GM19023 (cell line): ENCODE results near the gene AGXT.

ENCODE experiments used
- ATAC-seq: cut with Tn5 transposase; IDR thresholded peaks from one replicate; pipeline ENCODE4 v1.9.1; 2021; ENCODE audit warnings: mild to moderate bottlenecking, moderate library complexity; ENCODE audit not compliant: unreplicated experiment

The AGXT gene

DNA sequence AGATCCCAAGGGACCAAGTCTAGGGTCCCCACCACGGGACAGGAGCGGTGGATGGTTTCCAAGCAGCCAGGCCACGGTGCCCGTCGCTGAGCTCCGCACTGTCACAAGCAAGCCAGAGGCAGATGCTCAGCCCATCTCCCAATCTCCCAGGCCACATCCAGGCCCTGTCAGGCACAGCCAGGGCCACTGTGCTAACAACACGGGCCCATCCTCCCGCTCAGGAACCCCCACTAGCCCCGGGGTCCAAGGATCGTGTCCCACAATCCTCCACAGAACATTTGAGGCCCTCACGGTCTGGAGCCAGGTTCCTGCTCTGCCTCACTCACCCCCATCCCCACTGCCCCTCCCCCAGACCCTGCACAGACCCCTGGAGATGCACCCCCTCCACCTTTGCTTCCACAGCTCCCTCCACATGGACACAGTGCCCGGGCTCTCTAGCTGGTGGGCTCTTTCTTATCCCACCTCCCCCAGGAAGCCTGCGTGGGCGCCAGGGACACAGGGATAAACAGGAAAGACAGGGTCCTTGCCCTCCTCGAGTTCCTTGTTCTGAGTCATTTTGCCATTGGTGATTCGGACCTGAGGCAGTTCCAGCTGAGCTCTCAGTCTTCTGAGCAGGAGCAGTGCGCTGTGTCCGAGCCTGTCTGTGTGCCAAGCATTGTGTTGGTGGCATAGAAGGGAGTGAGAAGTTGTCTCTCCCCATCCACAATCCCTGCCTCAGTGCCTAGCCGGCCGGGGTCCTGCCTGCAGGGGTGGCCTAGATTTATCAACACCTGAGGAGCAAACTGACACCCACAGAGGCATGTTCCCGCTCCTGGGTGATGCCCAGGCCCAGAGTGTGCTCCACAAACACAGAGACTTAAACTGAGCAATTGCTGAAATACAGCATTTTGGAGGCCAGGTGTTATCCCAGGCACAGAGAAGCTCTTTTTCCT is 44.5 kb downstream of the AGXT start:
- ATAC-seq = no peak

DNA sequence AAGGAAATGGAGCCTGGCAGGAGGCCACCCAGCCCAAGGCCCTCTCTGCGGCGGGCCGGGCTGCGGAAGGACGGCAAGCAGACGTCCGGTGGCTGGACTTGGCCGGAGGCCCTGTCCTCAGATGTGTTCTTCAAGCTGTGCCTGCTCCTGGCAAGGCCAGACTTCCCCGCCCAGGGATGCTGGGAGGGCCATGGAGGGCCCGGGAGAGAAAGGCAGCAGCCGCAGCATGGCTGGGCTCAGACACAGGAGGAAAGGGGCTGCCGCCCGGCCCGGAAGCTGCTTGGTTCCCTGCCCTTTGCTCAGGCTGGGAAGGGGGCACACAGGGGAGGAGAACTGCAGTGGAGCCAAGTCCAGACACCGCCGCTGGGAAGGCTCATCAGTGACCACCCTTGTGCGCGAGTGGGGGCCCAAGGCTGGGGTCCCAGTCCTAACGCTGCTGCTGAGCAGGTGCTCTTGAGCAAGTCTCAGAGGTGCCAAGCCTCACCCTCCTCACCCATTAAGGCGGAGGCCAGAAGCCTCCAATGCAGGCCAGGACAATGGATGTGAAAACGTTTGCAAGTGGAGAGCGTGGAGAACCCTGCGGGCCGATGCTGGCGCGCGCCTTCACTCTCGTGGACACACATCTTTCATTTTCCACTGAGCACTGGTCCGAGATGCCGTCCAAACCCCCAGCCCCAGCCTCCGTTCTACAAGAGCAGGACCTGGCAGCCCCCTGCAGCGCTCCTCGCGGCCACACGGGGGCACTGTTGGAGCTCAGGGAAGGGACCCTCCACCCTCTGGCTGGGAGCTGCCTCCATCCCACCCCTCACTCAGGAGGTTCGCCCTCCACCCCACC is 45.4 kb downstream of the AGXT start:
- no peak for ATAC-seq

DNA sequence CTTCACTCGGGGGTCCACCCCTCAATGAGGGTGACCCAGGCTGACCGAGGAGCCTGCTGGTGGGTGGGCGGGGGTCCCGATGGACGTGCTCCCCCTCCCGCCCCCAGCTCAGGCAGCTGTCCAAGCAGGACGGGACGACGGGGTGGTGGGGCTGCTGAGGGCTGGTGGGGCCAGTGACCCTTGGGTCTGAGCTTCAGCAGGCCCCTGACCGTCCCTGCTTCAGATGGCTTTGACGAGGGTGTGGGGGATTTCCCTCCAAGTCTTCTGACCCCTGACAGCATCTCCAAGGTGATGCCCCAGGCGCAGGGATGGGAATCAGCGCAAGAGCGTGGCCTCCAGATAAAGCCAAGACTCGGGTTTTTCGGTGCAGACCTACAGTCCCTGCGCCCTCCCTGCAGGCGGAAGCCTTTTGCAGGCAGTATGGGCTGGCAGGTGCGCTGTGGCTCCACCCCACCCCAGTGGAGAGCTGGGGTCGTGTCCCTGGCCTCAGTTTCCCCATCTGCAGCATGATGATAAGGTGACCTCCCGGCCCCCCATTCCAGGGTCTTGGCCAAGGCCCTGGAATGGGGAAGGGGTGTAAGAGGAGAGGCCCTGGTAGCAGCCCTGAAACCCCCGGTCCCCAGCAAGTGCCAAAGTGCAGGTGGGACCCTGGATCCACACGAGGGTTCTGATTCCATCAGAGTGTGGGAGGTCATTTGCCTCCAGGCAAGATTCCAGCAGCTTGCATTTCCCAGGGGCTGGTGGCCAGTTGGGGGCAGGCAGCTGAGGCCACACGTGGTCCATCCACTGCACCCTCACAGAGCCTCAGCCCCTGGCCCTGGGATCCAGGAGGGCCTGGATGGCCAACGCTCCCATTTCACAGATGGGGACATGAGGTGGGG is 46.3 kb downstream of the AGXT start:
- no peak for ATAC-seq

DNA sequence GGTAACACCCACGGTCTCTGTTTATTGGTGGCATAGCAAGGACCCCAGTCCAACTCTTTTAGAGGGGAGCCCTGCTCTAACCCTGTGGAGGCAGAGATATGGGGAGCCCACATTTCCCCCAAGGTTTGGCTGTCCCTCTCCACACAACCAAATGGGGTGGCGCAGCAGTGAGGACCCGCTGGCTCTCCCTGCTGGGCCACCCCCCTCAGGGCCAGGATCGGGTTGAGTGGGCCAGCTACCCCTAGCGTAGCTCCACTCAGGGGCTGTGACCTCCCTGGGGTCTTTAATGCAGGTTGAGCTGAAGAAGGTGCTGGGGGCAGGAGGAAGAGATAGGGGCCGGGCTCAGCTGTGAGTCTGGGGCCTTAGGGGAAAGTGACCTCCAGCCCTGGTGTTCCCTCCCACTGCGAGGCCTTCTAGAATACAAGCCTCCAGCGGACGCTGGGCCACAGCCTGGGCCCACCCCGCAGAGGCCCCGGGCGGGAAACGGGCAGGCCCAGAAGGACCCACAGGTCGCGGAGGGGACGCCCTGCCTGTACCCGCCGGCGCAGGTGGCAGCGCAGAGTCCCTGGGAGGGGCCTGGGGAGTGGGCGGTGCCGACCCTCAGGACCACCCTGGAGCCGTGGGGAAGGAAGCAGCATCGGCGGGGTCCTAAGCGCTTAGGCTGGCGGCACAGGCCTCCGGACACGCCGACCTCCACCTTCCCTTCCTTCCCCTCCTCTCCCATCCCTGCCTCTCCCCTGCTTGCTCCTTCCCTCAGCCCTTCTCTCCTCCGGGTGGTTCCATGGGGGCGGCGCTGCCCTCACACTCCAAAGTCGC is 47.1 kb downstream of the AGXT start:
- ATAC-seq = no peak

DNA sequence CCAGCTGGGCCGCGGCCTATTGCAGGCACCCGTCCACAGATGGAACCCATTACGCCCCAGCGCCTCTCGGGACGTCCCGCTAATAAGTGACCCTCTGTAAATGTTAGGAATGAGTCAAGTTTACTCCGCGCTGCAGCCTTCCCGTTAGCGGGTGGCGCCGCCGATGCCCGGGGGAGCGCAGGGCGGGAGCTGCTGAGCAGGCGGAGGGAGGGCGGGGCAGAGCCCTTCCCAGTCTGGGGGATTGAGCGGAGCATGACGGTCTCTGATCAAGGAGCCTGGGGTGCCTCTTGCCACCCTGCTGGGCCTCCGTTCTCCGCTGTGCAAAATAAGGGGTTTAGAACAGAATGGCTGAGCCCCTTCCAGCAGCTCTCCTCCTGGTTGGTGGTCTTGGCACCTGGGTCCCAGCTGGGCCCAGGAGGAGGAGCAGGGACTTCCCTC is 48.0 kb downstream of the AGXT start:
- ATAC-seq = no peak

DNA sequence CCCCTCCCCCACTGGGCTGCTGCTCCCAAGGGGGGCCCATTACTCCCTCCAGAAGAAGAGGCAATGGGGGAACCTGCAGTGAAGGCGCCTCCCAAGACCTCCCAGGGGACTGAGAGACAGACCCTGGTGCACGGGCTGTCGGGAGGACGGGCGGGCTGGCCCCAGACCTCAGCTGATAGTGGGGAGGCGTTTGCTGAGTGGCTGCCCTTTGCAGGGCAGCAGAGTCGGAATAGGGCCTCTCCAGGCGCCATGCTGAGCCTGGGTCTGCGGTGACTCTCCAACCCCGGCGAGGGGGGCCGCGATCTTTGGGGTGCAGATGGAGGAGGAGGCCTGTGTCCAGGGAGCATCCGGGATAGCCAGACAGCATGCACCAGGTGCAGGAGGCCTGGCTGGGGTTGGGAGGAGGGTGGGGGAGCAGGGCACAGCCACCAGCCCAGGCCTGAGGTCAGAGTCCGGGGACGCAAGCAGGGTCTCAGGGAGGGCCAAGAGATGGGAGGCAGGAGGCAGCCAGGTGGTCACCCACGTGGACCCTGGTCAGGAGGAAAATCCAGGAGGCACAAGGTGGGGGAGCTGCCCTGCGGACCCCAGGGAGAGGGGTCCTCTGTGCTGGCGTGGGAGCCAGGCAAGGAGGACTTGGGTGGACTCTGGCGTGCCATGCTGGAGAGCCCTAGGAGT is 48.5 kb downstream of the AGXT start:
- ATAC-seq = no peak

DNA sequence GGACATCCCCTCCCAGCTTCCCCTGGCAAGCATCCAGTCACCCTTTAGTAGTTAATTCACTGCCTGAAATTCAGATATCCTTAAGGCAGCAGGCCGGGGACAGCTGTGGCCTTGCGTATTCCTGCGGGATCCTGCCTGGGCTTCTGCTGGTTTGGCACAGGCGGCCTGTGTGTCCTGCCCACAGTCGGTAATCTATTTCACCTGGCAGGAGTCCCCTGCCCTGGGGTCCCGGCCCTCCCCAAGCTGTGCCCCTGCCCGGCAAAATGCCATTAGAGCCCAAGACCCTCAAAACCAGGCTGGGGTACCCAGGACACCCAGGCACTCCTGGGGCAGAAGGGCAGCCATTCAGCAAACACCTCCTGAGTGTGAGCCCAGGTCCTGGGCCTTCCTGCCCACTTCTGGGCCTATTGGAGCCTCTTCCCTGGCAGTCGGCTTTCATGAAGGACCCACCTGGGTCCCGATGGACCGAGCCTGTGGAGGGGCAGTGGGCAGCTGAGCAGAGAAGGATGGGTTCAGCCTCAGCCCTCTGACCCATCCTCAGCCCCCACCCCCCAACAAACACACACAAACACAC is 49.1 kb downstream of the AGXT start:
- no peak for ATAC-seq

DNA sequence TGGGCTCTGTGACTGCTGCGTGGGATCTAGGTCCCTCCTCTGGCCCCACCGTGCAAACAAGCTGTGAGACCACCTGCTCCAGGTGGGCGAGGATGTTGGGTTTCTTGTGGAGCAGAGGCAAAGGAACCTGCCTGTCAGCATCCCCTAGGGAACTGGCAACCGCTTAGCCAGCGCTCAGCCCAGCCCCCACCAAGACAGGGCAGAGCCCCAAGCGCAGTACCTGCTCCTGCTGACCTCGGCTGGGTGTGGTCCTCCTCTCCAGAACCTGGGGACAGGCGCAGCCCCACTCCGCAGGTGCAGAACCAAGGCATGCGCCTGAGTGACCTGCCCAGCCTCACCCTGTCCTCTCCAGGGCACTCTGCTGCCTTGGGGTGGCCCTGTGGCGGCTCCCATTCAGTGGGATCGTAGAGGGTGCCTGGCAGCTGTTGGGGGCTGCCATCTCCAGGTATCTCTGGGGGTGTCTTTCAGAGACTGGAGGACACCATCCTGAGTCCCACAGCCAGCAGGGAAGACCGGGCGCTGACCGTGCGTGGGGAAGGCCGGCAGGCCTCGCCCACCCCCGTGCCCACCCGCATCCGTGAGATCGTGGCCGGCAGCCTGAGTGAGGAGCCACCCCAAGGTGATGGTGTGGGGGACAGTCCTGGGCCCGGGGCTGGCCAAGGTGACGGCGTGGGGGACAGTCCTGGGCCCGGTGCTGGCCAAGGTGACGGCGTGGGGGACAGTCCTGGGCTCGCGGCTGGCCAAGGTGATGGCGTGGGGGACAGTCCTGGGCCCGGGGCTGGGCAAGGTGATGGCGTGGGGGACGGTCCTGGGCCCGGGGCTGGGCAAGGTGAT is 49.9 kb downstream of the AGXT start:
- ATAC-seq = no peak

DNA sequence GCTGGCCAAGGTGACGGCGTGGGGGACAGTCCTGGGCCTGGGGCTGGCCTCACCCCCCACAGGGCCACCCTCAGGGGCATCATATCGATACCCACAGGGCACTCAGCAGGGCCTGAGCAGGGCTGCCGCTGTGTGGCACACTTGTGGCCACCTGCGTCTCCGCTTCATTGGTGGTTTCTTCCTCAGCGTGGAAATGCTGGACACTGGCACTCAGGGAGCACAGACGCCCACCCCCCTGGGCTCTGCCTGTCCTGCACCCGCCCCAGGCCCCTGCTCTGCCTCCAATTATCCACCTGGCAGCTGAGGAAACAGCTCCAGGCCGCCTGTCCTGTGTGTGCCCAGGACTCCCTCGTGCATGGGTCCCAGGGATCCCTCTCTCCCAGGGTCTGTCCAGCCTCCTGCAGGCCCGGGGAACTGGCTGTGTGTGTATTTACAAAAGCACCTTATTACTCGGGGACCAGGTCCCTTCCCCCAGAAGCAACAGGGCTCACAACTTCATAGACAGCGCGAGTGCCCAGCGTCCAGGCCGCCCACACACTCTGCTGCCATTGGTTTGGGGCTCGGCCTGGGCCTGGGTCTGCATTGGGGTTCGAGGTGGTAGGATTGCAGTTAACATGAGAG is 50.6 kb downstream of the AGXT start:
- ATAC-seq = no peak

DNA sequence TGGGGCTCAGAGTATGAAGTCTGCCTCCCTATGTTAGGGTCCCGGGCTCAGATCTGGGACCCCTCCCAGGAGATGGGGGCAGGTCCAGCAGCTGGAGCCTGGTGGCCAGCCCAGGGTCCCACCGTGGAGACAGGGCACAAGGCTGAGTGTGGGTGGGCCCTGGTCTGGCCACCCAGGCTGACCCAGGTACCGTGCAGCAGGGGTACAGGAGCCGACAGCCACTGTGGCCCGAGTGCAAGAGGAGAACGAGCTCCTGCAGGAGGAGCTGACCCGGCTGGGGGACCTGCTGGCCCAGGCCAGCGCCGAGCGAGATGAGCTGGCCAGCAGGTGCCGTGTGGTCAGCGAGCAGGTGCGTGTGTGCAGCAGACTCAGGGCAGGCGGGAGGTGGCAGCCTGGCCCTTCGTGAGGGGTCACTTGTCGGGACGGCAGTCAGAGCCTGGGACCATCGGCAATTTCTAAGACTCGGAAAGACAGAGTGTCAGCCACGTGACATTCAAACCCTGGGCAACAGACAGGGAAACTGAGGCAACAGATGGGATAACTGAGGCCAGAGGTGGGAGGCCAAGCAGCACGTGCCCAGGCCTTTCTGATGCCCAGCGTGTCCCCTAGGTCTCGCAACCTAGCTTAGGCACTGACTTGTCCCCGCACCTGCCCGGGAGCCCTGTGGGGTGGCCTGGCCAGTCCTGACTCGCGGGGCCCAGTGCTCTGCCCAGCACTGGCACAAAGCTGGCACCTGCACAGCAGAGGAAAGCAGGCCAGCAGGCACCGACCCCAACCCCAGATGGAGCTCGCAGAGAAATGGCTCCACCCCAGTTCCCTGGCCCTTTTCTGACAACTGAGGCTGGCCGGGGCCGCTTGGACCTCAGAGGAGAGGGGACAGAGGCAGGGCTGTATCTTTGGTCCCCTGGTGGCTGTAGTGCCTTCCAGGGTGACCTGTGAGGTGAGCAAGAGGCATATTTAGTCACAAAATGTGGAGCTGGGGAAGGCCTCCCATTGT is 51.5 kb downstream of the AGXT start:
- ATAC-seq = no peak

DNA sequence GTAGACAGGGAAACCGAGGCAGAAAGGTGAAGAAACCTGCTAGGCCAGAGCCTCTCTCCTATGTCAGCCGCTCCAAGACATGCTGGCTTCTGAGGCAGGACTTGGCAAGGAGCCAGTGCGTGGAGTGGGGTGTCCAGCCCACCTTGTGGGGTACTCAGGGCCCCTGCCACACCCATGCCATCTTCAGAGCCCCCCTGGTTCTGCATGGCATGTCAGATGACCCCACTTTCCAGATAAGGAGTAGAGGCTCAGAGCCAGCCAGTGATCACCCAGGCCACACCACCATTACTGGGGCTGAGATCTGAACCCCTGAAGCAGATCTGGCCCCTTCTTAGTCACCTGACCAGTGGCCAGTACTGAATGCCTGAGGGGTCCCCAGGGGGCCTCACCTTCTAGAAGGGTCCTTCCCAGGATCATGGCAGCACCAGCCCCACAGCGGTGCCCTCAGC is 52.2 kb downstream of the AGXT start:
- no peak for ATAC-seq

DNA sequence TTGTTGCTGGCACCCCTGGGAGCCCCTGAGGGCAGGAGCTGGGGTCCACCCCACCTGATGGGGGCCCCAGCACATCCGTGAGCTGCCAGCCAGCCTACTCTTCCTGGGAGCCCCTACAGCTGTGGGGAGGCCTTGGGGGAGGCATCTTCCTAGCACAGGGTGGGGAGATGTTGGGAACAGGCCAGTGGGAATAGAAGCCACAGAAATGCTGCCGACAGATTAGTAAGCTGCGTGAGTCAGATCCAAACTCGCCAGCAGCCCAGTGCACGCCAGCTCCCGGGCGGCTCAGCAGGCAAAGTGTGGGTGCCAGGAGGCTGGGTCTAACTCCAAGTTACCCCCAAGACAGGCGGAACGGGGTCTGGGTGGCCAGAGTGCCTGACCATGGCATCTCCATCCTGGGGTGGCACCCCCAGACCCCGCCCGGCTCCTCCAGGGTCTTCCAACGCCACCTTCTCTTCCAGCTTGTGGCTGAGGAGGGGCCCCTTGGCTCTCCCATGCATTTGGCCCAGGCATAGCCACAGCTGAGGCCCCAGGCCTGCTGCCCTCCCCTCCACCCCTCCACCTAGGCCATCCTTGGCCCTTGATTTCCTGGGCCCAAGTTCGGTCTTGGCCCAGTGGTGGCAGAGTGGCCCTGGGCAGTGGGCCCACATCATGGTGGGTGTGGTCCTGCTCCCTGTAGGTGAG is 52.8 kb downstream of the AGXT start:
- ATAC-seq = no peak

DNA sequence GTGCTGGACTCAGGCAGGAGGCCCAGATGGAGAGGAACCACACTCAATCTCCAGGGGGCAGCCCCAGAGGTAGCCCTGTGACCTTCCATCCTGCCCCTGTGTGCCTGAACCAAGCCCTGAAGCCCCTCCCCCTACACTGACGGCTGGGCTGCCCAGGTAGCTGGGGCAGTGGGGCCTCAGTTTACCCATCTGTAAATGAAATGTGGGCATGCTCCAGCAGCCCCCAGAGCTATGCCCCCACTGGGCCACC is 53.3 kb downstream of the AGXT start:
- no peak for ATAC-seq

DNA sequence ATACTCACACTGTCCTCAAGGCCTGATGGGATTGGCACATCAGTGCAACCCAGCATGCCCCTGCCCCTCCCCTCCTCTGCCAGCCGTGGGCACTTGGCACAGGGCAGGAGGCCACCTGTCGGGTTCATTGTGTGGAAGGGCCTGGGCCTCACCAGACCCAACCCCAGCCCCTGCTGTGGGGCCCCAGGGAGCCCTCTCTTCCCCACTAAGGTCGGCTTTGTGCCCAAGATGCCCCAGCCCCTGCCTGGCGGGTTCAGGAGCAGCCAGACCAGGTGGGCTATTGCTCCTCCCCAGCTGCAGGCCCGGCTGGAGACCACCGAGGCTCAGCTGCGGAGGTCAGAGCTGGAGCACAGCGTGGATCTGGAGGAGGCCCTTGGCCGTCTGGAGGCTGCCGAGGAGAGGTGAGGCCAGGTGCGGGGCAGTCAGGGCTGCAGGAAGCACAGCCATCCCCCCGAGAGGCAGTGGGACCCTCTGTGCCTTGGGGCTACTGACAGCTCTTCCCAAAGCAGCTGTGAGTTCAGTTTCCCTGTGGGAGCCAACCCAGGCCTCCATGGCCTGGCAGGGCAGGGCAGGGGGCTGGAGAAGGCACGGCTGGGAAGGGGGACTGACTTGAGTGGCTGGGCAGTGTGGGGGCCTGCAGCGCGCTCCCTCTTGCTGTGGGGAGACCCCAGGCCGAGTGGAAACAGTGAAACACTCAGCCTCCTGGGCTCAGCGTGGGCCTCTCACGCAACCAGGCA is 53.8 kb downstream of the AGXT start:
- no peak for ATAC-seq

DNA sequence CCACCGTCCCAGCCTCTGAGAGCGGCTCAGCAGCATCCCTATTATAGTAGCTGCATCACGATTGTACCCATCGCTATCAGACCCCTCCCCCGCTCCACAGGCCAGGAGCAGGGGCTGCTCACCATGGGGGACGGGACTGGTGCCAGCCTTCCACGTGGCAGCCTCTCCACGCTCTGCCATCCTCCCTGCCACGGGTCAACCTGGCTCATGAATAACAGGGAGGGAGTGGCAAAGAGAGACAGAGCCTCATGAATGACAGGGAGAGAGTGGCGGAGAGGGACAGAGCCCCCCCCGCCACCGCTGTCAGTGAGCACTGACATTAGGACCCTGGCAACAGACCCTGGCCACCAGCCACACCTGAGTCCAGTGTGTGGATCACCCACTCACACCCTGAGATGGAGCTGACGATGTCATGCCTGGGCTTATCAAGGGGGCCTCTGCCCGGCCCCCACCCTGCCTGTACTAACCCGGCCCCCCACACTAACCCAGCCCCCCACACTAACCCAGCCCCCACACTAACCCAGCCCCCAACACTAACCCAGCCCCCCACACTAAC is 54.4 kb downstream of the AGXT start:
- no peak for ATAC-seq
